HG03558 (cell line): Measurements from ENCODE around the gene MYRIP.
"Not testable (repeated sequence)": the region's sequence is repeated elsewhere in the genome, so short reads cannot be mapped to it uniquely, and the experiment has no call there.

Experiments
- ATAC-seq: cut with Tn5 transposase; IDR thresholded peaks from one replicate; pipeline ENCODE4 v1.9.1; 2021; ENCODE audit warnings: moderate number of reproducible peaks; ENCODE audit not compliant: unreplicated experiment; ENCODE audit errors: extremely low read depth

Gene MYRIP

GRCh38 chr3:40254491-40254890 is 445.1 kb downstream of the MYRIP start:
- ATAC-seq = no peak

- no peak for ATAC-seq
Observed at GRCh38 chr3:40254891-40255290, 445.5 kb downstream of the MYRIP start.

GRCh38 chr3:40255532-40255931 is 446.1 kb downstream of the MYRIP start:
- ATAC-seq = no peak

- ATAC-seq = no peak
Observed at GRCh38 chr3:40258064-40258463, 448.7 kb downstream of the MYRIP start.

- ATAC-seq = no peak
Observed at GRCh38 chr3:40258555-40258954, 449.1 kb downstream of the MYRIP start.

GRCh38 chr3:40262331-40262730 is 452.9 kb downstream of the MYRIP start:
- no peak for ATAC-seq

- ATAC-seq = no peak
Observed at GRCh38 chr3:40264451-40264850, 455.0 kb downstream of the MYRIP start.

GRCh38 chr3:40265181-40265580 is 455.8 kb downstream of the MYRIP start:
- no peak for ATAC-seq

GRCh38 chr3:40267937-40268724 is 458.7 kb downstream of the MYRIP start:
- no peak for ATAC-seq

GRCh38 chr3:40268802-40269524 is 459.6 kb downstream of the MYRIP start:
- no peak for ATAC-seq

GRCh38 chr3:40278791-40279190 is 469.4 kb downstream of the MYRIP start:
- no peak for ATAC-seq

- ATAC-seq = no peak
Observed at GRCh38 chr3:40281995-40282394, 472.6 kb downstream of the MYRIP start.

GRCh38 chr3:40283057-40283456 is 473.6 kb downstream of the MYRIP start:
- ATAC-seq = not testable (repeated sequence)

- no peak for ATAC-seq
Observed at GRCh38 chr3:40287248-40287647, 477.8 kb downstream of the MYRIP start.

- ATAC-seq = no peak
Observed at GRCh38 chr3:40290396-40290795, 481.0 kb downstream of the MYRIP start.

- no peak for ATAC-seq
Observed at GRCh38 chr3:40291471-40291870, 482.1 kb downstream of the MYRIP start.

- no peak for ATAC-seq
Observed at GRCh38 chr3:40292637-40293349, 483.4 kb downstream of the MYRIP start.

- no peak for ATAC-seq
Observed at GRCh38 chr3:40294434-40294833, 485.0 kb downstream of the MYRIP start.

GRCh38 chr3:40298075-40298474 is 488.7 kb downstream of the MYRIP start:
- ATAC-seq = no peak

GRCh38 chr3:40299130-40299720 is 489.8 kb downstream of the MYRIP start:
- no peak for ATAC-seq
